Neural cell (in vitro differentiated cells): Measurements from ENCODE around the gene ZDHHC7.

Experiments used
- CTCF ChIP-seq: fragments of 450-650 bp; IDR thresholded peaks from 2 replicates; pipeline ENCODE4 v1.5.1; 2014; ENCODE audit warnings: antibody characterized with exemption, mild to moderate bottlenecking, moderate library complexity; ENCODE audit not compliant: poor library complexity, severe bottlenecking
- EP300 ChIP-seq: fragments of 450-650 bp; conservative IDR thresholded peaks from 2 replicates; pipeline ENCODE4 v1.6.1; 2014; ENCODE audit warnings: antibody characterized with exemption, mild to moderate bottlenecking, moderate library complexity; ENCODE audit not compliant: poor library complexity, severe bottlenecking
- EZH2 ChIP-seq: fragments of 200-600, 300-800 bp; shearing (Covaris generic), sonication (generic); IDR thresholded peaks from 2 replicates; pipeline ENCODE4 v1.6.1; 2014; ENCODE audit warnings: antibody characterized with exemption, low read length, borderline replicate concordance, mild to moderate bottlenecking; ENCODE audit not compliant: insufficient read depth, poor library complexity, severe bottlenecking
- POLR2AphosphoS5 ChIP-seq: IDR thresholded peaks from 2 replicates; pipeline ENCODE4 v1.6.1; 2012
- SMC3 ChIP-seq: fragments of 450-650 bp; conservative IDR thresholded peaks from 2 replicates; pipeline ENCODE4 v1.6.1; 2014; ENCODE audit warnings: antibody characterized with exemption, mild to moderate bottlenecking, moderate library complexity; ENCODE audit not compliant: poor library complexity
- TF ChIP-seq, protein P1 (sequence below): IDR thresholded peaks from 2 replicates; pipeline ENCODE4 v1.6.1; 2012; ENCODE audit warnings: borderline replicate concordance

- TF ChIP-seq, protein P1, sequence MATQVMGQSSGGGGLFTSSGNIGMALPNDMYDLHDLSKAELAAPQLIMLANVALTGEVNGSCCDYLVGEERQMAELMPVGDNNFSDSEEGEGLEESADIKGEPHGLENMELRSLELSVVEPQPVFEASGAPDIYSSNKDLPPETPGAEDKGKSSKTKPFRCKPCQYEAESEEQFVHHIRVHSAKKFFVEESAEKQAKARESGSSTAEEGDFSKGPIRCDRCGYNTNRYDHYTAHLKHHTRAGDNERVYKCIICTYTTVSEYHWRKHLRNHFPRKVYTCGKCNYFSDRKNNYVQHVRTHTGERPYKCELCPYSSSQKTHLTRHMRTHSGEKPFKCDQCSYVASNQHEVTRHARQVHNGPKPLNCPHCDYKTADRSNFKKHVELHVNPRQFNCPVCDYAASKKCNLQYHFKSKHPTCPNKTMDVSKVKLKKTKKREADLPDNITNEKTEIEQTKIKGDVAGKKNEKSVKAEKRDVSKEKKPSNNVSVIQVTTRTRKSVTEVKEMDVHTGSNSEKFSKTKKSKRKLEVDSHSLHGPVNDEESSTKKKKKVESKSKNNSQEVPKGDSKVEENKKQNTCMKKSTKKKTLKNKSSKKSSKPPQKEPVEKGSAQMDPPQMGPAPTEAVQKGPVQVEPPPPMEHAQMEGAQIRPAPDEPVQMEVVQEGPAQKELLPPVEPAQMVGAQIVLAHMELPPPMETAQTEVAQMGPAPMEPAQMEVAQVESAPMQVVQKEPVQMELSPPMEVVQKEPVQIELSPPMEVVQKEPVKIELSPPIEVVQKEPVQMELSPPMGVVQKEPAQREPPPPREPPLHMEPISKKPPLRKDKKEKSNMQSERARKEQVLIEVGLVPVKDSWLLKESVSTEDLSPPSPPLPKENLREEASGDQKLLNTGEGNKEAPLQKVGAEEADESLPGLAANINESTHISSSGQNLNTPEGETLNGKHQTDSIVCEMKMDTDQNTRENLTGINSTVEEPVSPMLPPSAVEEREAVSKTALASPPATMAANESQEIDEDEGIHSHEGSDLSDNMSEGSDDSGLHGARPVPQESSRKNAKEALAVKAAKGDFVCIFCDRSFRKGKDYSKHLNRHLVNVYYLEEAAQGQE: no peak
- TF ChIP-seq CTCF (no peak), SMC3 (no peak), EP300 (no peak), EZH2 (no peak), POLR2AphosphoS5 (no peak)
Measured at GRCh38 chr16:84990782-84991181, 20.6 kb downstream of the ZDHHC7 start.
